Duodenal mucosa (tissue), 2 donors: Measurements from ENCODE around the gene UBE2U.

Experiments used
- H3K27ac ChIP-seq: one replicate; pipeline ENCODE4 v1.7.0; 2013; ENCODE audit warnings: low read depth, low read length
- H3K27me3 ChIP-seq, 2 donors: one replicate each; pipeline ENCODE4 v1.7.0; 2013; ENCODE audit warnings: low read length in 2 of 2, control low read depth in 1 of 2; ENCODE audit not compliant: insufficient read depth in 2 of 2, control insufficient read depth in 1 of 2
- H3K36me3 ChIP-seq, 2 donors: one replicate each; pipeline ENCODE4 v1.7.0; 2013; ENCODE audit warnings: low read length in 2 of 2, control low read depth in 1 of 2; ENCODE audit not compliant: insufficient read depth in 2 of 2, control insufficient read depth in 1 of 2
- H3K4me1 ChIP-seq, 2 donors: one replicate each; pipeline ENCODE4 v1.7.0; 2013; ENCODE audit warnings: low read length in 2 of 2, control low read depth in 1 of 2; ENCODE audit not compliant: insufficient read depth in 2 of 2, control insufficient read depth in 1 of 2
- H3K4me3 ChIP-seq, 2 donors: one replicate each; pipeline ENCODE4 v1.7.0; 2013; ENCODE audit warnings: low read length in 2 of 2, low read depth in 1 of 2
- H3K9ac ChIP-seq, 2 donors: one replicate each; pipeline ENCODE4 v1.7.0; 2013; ENCODE audit warnings: low read length in 2 of 2, low read depth in 1 of 2
- H3K9me3 ChIP-seq, 2 donors: one replicate each; pipeline ENCODE4 v1.7.0; 2013; ENCODE audit warnings: low read length in 2 of 2, control low read depth in 1 of 2; ENCODE audit not compliant: control insufficient read depth in 1 of 2

The UBE2U gene

GRCh38 chr1:64302194-64302593, 98.8 kb downstream of the UBE2U start:
- no peak overlapping the region for H3K4me3 ChIP-seq
- H3K9me3 ChIP-seq = no peaks in the 10 kb centered on the region
- H3K36me3 ChIP-seq = no peaks in the 10 kb centered on the region
- no peak overlapping the region for H3K9ac ChIP-seq
- no peaks in the 10 kb centered on the region for H3K4me1 ChIP-seq
- no peaks in the 10 kb centered on the region for H3K27me3 ChIP-seq
- H3K27ac ChIP-seq = no peak overlapping the region

- Histone ChIP-seq H3K27me3 (no peaks in the 10 kb centered on the region), H3K9me3 (no peaks in the 10 kb centered on the region), H3K27ac (no peak overlapping the region), H3K9ac (no peak overlapping the region), H3K36me3 (no peaks in the 10 kb centered on the region), H3K4me3 (no peak overlapping the region), H3K4me1 (no peaks in the 10 kb centered on the region)
Observed at GRCh38 chr1:64302971-64303370, 99.5 kb downstream of the UBE2U start.

GRCh38 chr1:64304823-64305222, 101.4 kb downstream of the UBE2U start:
- no peak overlapping the region for H3K27ac ChIP-seq
- H3K4me1 ChIP-seq = no peaks in the 10 kb centered on the region
- no peaks in the 10 kb centered on the region for H3K36me3 ChIP-seq
- no peak overlapping the region for H3K4me3 ChIP-seq
- no peaks in the 10 kb centered on the region for H3K27me3 ChIP-seq
- no peaks in the 10 kb centered on the region for H3K9me3 ChIP-seq
- no peak overlapping the region for H3K9ac ChIP-seq

- Histone ChIP-seq H3K36me3 (no peaks in the 10 kb centered on the region), H3K4me1 (no peaks in the 10 kb centered on the region), H3K27ac (no peak overlapping the region), H3K9me3 (no peaks in the 10 kb centered on the region), H3K27me3 (no peaks in the 10 kb centered on the region), H3K4me3 (no peak overlapping the region), H3K9ac (no peak overlapping the region)
Observed at GRCh38 chr1:64308866-64309265, 105.4 kb downstream of the UBE2U start.

- Histone ChIP-seq H3K4me3 (no peak overlapping the region), H3K27ac (no peak overlapping the region)
Observed at GRCh38 chr1:64309431-64309831, 106.0 kb downstream of the UBE2U start.

GRCh38 chr1:64310760-64311159, 107.3 kb downstream of the UBE2U start:
- H3K9me3 ChIP-seq = no peaks in the 10 kb centered on the region
- H3K9ac ChIP-seq = no peak overlapping the region
- H3K27ac ChIP-seq = no peak overlapping the region
- no peaks in the 10 kb centered on the region for H3K4me1 ChIP-seq
- H3K36me3 ChIP-seq = no peaks in the 10 kb centered on the region
- no peak overlapping the region for H3K4me3 ChIP-seq
- no peaks in the 10 kb centered on the region for H3K27me3 ChIP-seq

More at GRCh38 chr1:64309431-64309831, 106.0 kb downstream of the UBE2U start:
- Histone ChIP-seq H3K36me3 (no peaks in the 10 kb centered on the region), H3K9me3 (no peaks in the 10 kb centered on the region), H3K4me1 (no peaks in the 10 kb centered on the region), H3K27me3 (no peaks in the 10 kb centered on the region), H3K9ac (no peak overlapping the region)

- Histone ChIP-seq H3K36me3 (no peaks in the 10 kb centered on the region), H3K27me3 (no peaks in the 10 kb centered on the region), H3K4me1 (no peaks in the 10 kb centered on the region), H3K4me3 (no peak overlapping the region), H3K9me3 (no peaks in the 10 kb centered on the region), H3K9ac (no peak overlapping the region), H3K27ac (no peak overlapping the region)
Observed at GRCh38 chr1:64312431-64312830, 109.0 kb downstream of the UBE2U start.

GRCh38 chr1:64315402-64315801, 112.0 kb downstream of the UBE2U start:
- Histone ChIP-seq H3K4me3 (no peak overlapping the region), H3K9ac (no peak overlapping the region), H3K27me3 (no peaks in the 10 kb centered on the region), H3K27ac (no peak overlapping the region), H3K36me3 (no peaks in the 10 kb centered on the region), H3K4me1 (peaks cover 0 to 3% of the 10 kb centered on the region in 2 donors), H3K9me3 (no peaks in the 10 kb centered on the region)
